Measurements from ENCODE around the gene PTPRC. TPM values are rescaled to one million over a fixed set of nuclear protein-coding genes. Genes with fewer than 3 reads are reported as not detected.

The PTPRC gene
- total RNA-seq, 1 donor from 2014 or later: 33.4 TPM

- intact Hi-C loops (cut with DNase I): no loop called here
- no peak for TF ChIP-seq POLR2AphosphoS5 (IDR thresholded peaks at IDR 0.05; ENCODE audit: insufficient read depth in 1 of 2, low read depth in 1 of 2)
- no peak for TF ChIP-seq POLR2A (IDR thresholded peaks at IDR 0.05)
- TF ChIP-seq CTCF (IDR thresholded peaks at IDR 0.05): no peak
- Histone ChIP-seq H3K27me3 (no peaks in the 10 kb centered on the region), H3K9me3 (no peaks in the 10 kb centered on the region), H3K4me3 (no peak overlapping the region), H3K27ac (no peak overlapping the region), H3K36me3 (no peaks in the 10 kb centered on the region), H3K4me1 (no peaks in the 10 kb centered on the region)
- DNase-seq (ENCODE audit: extremely low spot score in 2 of 2): no peak
These were observed 26.2 kb upstream of the PTPRC start for GRCh38 chr1:198612471-198613260.

DNA sequence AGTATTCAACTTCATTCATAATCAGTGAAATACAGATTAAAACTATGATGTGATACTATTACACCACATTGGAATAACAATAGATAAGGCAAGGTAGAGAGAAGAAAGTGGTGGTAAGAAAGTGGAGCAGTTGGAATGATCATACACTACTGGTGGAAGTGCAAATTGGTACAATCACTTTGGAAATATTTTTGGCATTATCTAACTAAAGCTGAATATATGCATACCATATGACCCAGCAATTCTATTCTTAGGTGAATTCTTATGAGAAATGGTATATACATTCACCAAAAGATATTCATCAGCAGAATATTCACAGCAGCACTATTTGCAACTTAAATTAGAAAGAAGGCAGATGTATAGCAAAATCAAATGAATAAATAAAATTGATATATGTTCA is 21.4 kb upstream of the PTPRC start:
- Histone ChIP-seq H3K9me3 (no peaks in the 10 kb centered on the region), H3K27me3 (no peaks in the 10 kb centered on the region), H3K4me1 (no peaks in the 10 kb centered on the region), H3K36me3 (no peaks in the 10 kb centered on the region), H3K27ac (no peak overlapping the region), H3K4me3 (no peak overlapping the region)
- DNase-seq (ENCODE audit: extremely low spot score in 2 of 2): no peak
- intact Hi-C loops (cut with DNase I): no loop called here
- no peak for TF ChIP-seq CTCF (IDR thresholded peaks at IDR 0.05)
- TF ChIP-seq POLR2AphosphoS5 (IDR thresholded peaks at IDR 0.05; ENCODE audit: insufficient read depth in 1 of 2, low read depth in 1 of 2): no peak
- TF ChIP-seq POLR2A (IDR thresholded peaks at IDR 0.05): no peak

- DNase-seq (ENCODE audit: extremely low spot score in 2 of 2): no peak
- no peaks in the 10 kb centered on the region for H3K36me3 ChIP-seq
- H3K4me3 ChIP-seq: no peak overlapping the region
- no peak for TF ChIP-seq POLR2AphosphoS5 (IDR thresholded peaks at IDR 0.05; ENCODE audit: insufficient read depth in 1 of 2, low read depth in 1 of 2)
- no peak for TF ChIP-seq POLR2A (IDR thresholded peaks at IDR 0.05)
- no peak for TF ChIP-seq CTCF (IDR thresholded peaks at IDR 0.05)
- H3K27ac ChIP-seq: no peak overlapping the region
- intact Hi-C loops (cut with DNase I): no loop called here
- H3K4me1 ChIP-seq: no peaks in the 10 kb centered on the region
- H3K27me3 ChIP-seq: no peaks in the 10 kb centered on the region
- H3K9me3 ChIP-seq: no peaks in the 10 kb centered on the region
These were observed 19.3 kb upstream of the PTPRC start for GRCh38 chr1:198619375-198620140.

DNA sequence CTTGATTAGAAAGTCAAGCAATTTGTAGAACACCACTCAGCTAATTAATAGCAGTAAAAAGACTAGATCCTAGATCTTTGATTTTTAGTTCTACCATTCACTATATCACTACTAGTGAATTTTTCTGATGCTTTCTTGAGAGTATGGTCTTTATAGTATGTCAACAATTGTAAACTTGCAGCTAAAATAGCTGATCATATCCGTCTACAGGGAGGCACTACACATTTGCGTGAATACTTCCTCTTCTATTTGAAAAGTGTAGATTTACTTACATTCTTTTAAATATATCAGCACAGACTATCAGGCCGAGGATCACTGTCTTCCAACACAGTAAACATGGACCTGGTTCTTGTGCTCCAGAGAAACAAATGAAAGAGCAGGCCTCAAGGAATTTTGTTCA is 18.6 kb upstream of the PTPRC start:
- TF ChIP-seq CTCF (IDR thresholded peaks at IDR 0.05) (no peak), POLR2A (IDR thresholded peaks at IDR 0.05) (no peak), POLR2AphosphoS5 (IDR thresholded peaks at IDR 0.05; ENCODE audit: insufficient read depth in 1 of 2, low read depth in 1 of 2) (no peak)
- Histone ChIP-seq H3K4me1 (no peaks in the 10 kb centered on the region), H3K4me3 (no peak overlapping the region), H3K36me3 (no peaks in the 10 kb centered on the region), H3K27me3 (no peaks in the 10 kb centered on the region), H3K27ac (no peak overlapping the region), H3K9me3 (no peaks in the 10 kb centered on the region)
- intact Hi-C loops (cut with DNase I): no loop called here
- no peak for DNase-seq (ENCODE audit: extremely low spot score in 2 of 2)

All from vagina (tissue), 2 donors.